GM21528 (cell line): ENCODE results near the gene DIP2B.

Source experiments
- ATAC-seq: cut with Tn5 transposase; IDR thresholded peaks from one replicate; pipeline ENCODE4 v1.9.1; 2021; ENCODE audit warnings: mild to moderate bottlenecking, moderate library complexity; ENCODE audit not compliant: unreplicated experiment, low FRiP score

Gene DIP2B

DNA sequence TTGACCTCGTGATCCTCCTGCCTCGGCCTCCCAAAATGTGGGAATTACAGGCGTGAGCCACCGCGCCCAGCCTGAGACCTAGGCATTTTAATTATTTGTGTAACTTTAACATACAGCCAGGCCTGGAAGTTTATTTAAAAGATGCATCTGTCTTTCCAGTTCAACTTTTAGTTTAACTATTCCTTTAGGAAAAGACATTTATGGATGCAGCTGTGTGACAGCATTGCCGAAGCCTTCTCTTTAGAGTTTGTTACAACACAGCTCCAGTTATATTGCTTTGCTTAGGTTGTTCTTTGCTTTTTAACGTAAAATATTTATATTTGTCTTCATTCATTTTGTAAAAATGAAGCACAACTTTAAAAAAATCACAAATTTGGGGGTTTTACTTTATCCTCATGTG lies 67.0 kb downstream of the DIP2B start:
- no peak for ATAC-seq

DNA sequence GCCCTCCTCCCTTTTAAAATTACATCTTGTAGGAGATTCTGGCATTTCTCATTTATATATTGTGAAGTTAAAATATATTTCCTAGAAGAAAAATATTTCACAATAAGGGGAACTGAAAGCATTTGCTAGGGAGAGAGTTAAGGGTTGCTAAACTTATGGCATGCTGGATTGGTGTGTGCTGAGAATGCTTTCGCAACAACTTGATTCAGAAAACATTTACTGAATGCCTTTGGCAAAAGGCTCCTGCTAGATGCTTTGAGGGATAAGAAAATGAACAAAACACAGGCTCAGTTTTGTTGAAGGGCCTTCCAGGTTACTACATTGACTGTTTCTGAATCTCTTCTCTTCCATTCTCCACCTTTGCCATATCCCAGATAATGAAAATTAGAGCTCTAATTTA lies 67.5 kb downstream of the DIP2B start:
- ATAC-seq: no peak

- ATAC-seq: no peak
Observed at GRCh38 chr12:50572760-50573159, 68.0 kb downstream of the DIP2B start.

DNA sequence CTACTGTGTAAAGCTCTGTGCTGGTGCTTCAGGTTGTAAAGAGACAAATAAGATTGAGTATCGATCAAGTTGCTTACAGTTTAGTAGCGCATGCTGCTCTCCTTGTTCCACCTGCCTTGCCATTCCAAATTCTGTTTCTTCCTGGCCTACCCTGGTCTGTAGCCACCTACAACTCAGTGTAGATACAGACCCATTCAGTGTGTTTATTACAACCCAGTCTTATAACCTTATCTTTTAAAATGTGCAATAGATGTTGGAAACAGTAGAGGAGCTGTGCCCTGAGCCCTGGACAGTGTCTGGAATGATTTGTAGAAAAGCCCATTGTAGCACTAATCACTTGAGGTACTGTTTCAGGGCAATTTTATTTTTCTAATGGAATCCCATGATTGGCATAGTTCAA lies 68.5 kb downstream of the DIP2B start:
- no peak for ATAC-seq

DNA sequence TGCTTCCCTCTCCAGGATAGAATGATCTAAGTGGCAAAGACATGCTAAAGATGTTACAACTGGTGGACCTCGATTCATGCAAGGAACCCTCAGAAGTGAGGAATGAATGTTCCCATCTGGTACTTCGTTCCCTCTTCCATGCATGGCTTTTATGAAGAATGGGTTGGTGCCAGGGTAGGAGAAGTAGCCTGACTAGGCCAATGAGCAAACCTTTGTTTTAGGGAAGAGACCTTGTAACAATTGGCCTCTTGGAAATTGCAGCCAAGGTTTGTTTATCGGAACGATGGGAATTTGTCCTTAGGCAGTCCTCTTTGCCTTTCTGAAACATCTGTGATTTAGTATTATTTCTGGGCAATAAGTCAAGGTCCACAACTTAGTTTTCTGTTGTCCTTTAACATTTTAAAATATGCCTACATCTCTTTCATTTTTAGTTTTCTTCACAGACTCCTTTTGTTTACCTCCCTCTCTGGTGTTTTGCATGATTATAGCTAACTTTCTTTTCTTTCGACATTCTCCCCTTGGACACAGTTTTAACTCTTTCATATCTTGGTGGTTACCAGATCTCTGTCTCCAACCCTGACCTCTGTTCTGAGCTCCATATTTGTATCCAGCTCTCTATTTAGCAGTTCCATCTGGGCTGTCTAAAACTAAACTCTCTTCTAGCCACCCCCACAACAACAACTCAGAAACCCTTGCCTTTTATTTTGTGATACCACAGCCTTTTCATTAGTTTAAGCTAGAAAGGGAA lies 70.0 kb downstream of the DIP2B start:
- no peak for ATAC-seq

DNA sequence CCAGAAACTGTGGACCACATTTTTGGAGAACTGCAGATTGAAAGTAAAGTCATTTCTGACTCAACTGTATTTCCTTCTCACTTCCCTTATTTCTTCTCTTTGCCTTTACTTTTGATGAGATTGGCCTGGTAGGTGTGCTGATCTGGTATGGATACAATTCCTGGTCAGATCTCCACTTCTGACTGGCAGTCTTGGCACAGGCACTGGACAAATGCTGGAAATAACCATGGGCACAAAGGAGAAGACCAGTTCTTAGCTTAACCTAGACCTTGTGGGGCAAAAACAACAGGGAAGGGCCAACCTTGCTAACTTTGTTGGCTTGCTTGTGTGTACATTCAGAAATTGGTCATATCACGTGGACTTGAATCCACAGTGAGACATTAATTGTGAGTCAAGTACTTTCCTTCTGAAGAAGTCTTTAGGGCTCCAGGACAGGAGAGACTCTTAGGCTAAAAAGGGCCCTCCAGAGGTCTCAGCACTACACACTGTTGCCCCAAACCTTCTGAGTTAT lies 75.0 kb downstream of the DIP2B start:
- ATAC-seq: no peak

GRCh38 chr12:50580436-50580835 lies 75.7 kb downstream of the DIP2B start:
- no peak for ATAC-seq

- ATAC-seq: no peak
Observed at GRCh38 chr12:50581226-50582184, 76.7 kb downstream of the DIP2B start.

GRCh38 chr12:50584135-50584534 lies 79.3 kb downstream of the DIP2B start:
- ATAC-seq: no peak

- no peak for ATAC-seq
Observed at GRCh38 chr12:50589650-50590435, 85.1 kb downstream of the DIP2B start.

DNA sequence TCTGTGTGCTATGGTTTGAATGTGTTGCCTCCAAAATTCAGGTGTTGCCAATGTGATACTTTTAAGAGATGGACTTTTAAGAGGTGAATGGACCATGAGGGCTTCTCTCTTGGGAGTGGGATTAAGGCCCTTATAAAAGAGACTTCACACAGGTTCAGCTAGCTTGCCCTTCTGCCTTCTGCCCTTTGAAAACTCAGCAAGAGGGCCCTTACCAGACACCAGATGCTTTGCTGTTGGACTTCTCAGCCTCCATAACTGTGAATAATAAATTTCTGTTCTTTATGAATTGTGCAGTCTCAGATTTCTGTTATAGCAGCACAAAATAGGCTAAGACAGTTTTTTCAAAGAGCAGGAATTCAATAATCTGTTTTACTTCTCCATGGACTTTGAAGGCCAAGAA lies 86.1 kb downstream of the DIP2B start:
- ATAC-seq: no peak

DNA sequence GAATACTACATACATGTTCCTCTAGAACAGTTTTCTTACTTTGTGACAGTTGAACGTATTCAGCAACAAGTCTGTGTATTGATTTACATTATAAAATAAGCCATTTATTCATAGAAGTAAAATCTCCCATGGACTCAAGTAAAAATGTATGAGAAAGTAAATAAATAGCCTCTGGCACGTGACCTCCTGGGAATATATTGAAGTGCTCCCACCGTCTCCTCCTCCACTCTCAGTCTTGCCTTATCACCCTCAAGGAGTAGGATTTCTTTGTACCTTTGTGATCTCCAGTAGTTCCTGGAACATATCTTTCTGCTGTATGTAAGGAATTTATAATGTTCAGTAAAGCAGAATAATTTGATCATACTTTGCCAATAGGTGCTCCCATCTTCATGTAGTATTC lies 90.9 kb downstream of the DIP2B start:
- no peak for ATAC-seq

DNA sequence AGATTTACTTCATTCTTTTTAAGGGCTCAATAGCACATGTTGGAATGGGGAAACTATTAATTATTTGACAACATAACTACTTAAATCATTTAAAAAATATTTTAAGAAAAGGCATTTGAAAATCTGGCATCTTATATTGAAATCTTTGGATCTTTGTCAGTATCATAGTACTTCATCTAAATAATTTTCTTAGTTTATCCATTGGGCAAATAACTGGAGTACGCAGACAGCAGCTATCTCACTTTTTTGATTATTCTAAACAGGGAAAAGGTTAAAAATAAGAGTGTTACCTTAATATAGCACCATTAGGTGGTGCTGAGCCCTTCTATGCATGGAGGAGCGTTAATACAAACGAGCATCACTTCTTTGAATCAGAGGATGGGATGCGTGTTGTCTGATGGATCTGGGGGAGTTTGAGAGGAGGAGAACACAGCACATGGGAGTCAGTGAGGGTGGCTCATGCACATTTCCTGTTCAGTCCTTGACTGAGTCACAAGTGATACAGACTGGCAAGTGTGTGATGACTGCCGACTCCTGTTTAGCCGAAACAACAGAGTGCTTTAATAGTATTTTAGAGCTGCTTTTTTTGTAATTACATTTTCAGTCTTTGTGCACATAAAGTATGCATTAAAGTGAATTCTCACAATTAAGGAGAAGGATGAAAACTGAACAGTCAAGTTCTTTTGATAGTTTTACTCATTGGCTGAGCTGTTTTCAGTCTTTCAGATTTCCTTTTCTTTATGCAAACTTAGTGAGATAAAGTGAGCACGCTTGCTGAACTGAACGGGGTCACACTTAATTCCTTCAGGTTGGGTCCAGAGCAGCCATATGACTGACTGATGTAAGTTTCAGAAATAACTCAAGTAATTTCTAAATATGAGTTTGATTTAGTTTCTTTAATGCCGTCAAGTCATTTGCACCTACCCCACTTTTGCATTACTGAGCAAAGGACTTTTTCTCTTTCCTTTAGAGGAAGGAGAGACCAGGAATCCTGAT lies 92.7 kb downstream of the DIP2B start:
- peak; percentile 80 for ATAC-seq

DNA sequence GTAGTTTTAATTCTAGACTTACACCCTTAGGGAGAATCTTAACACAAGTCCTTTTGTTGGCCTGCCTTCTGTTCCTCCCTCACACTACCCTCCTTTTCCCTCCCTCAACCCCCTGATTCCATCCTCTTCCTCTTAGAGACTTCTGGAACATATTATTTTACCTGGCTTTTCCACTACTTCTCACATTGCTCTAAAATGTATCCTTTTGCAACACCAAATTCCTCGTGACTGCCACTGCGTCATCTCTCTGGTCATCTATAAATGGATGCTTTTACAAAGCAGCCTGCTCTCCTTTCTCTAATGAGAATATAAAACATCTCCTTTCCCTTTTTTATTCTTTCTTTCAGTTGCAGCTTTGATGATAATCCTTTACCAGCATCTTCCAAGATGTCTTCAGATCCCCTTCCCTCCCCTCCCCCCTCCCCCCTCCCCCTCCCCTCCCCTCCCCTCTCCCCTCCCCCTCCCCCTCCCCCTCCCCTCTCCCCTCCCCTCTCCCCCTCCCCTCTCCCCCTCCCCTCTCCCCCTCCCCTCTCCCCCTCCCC lies 93.6 kb downstream of the DIP2B start:
- ATAC-seq: no peak

DNA sequence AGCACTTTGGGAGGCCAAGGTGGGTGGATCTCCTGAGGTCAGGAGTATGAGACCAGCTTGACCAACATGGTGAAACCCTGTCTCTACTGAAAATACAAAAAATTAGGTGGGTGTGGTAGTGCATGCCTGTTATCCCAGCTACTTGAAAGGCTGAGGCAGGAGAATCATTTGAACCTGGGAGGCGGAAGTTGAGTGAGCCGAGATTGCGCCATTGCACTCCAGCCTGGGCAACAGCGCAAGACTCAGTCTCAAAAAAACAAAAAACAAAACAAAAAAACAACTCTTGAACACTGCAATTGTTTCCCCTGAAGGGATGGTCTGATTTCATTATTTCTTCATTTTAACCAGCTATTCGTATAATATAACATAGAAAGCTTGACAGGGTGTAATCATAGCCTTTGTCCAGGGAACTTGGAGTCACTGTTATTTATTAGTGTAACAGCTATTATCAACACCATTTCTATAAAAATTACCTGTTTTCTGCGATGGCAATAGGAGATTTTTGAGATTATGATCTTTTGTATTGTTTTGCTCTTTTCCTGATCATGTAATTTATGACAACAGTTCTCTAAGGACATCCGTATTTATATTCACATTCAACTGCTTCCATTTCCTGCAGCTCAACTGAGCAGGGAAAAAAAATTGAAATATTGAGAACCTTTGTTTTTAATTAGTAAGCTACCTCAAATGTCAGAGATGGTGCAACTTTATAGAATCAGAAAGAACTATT lies 94.7 kb downstream of the DIP2B start:
- ATAC-seq: no peak

DNA sequence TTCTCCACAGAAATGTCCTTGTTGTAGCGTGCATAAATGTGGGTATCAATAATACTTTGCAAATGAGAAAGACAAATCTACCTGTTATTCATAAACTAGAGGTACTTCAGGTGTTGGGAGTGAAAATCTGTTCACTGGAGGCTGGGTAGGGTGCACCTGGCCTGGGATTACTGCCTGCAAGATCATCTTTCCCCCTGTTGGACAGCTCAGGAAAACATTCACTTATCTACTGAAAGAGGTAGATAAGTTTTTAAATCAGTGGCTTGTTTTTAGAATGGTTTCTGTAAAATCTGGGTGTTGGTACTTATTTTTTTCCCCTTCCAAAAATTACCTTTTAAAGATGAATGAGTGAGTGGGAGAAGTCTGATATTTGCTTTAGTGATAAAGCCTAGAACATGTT lies 95.6 kb downstream of the DIP2B start:
- no peak for ATAC-seq

- no peak for ATAC-seq
Observed at GRCh38 chr12:50603817-50604639, 99.2 kb downstream of the DIP2B start.

- ATAC-seq: no peak
Observed at GRCh38 chr12:50604640-50604920, 99.8 kb downstream of the DIP2B start.
